Mesenchymal stem cell (in vitro differentiated cells and primary cell): ENCODE results near the gene MEIS2.

Experiments used
- DNase-seq: peaks from one replicate; pipeline ENCODE4 v3.0.0-alpha.2; 2013
- H2AFZ ChIP-seq: one replicate; pipeline ENCODE4 v1.6.1; 2013; ENCODE audit warnings: low read depth, mild to moderate bottlenecking, control low read depth, inconsistent platforms, low read length, moderate library complexity
- H2AK5ac ChIP-seq: 2 replicates; pipeline ENCODE4 v1.6.1; 2013; ENCODE audit warnings: low read length, moderate library complexity, mild to moderate bottlenecking, inconsistent platforms; ENCODE audit not compliant: severe bottlenecking
- H2BK120ac ChIP-seq: one replicate; pipeline ENCODE4 v1.6.1; 2013; ENCODE audit warnings: low read depth, mild to moderate bottlenecking, inconsistent platforms, low read length, moderate library complexity
- H2BK12ac ChIP-seq, 2 experiments: one replicate each; pipeline ENCODE4 v1.6.1; 2013; ENCODE audit warnings: inconsistent platforms in 2 of 2, low read length in 2 of 2, mild to moderate bottlenecking in 2 of 2, moderate library complexity in 2 of 2, control low read depth in 1 of 2
- H2BK15ac ChIP-seq: one replicate; pipeline ENCODE4 v1.6.1; 2013; ENCODE audit warnings: mild to moderate bottlenecking, low read depth, inconsistent platforms; ENCODE audit not compliant: poor library complexity, severe bottlenecking
- H2BK5ac ChIP-seq: 2 replicates; pipeline ENCODE4 v1.6.1; 2013; ENCODE audit warnings: low read depth, mild to moderate bottlenecking, low read length, control low read depth, inconsistent platforms; ENCODE audit not compliant: poor library complexity, severe bottlenecking
- H3K14ac ChIP-seq, 2 experiments: one replicate each; pipeline ENCODE4 v1.6.1; 2013; ENCODE audit warnings: inconsistent platforms in 2 of 2, low read length in 2 of 2, control low read depth in 1 of 2, mild to moderate bottlenecking in 1 of 2, moderate library complexity in 1 of 2
- H3K18ac ChIP-seq, 2 experiments: one replicate each; pipeline ENCODE4 v1.6.1; 2013; ENCODE audit warnings: inconsistent platforms in 2 of 2, low read length in 2 of 2, control low read depth in 1 of 2, low read depth in 1 of 2, mild to moderate bottlenecking in 1 of 2
- H3K23ac ChIP-seq, 2 experiments: one replicate each; pipeline ENCODE4 v1.6.1; 2013; ENCODE audit warnings: inconsistent platforms in 2 of 2, low read length in 2 of 2, mild to moderate bottlenecking in 2 of 2, moderate library complexity in 2 of 2, control low read depth in 1 of 2
- H3K27ac ChIP-seq: 2 replicates; pipeline ENCODE4 v1.5.1; 2013; ENCODE audit warnings: mild to moderate bottlenecking, moderate library complexity, low read length, control low read depth, inconsistent platforms; ENCODE audit not compliant: poor library complexity, severe bottlenecking
- H3K27me3 ChIP-seq, 2 experiments: 2 replicates each; pipeline versions ENCODE4 v1.6.1 to v1.7.0; 2013; ENCODE audit warnings: low read length in 2 of 2, mild to moderate bottlenecking in 2 of 2, moderate library complexity in 2 of 2, control low read depth in 1 of 2, inconsistent platforms in 1 of 2; ENCODE audit not compliant: control insufficient read depth in 1 of 2, insufficient read depth in 1 of 2
- H3K36me3 ChIP-seq, 2 experiments: 2 replicates each; pipeline versions ENCODE4 v1.6.1 to v1.7.0; 2013; ENCODE audit warnings: low read length in 2 of 2, control low read depth in 1 of 2, inconsistent platforms in 1 of 2, low read depth in 1 of 2, mild to moderate bottlenecking in 1 of 2; ENCODE audit not compliant: insufficient read depth in 2 of 2, control insufficient read depth in 1 of 2
- H3K4ac ChIP-seq, 2 experiments: one replicate each; pipeline ENCODE4 v1.6.1; 2013; ENCODE audit warnings: inconsistent platforms in 2 of 2, low read length in 2 of 2, mild to moderate bottlenecking in 2 of 2, moderate library complexity in 2 of 2, control low read depth in 1 of 2, low read depth in 1 of 2
- H3K4me1 ChIP-seq: 2 replicates; pipeline ENCODE4 v1.6.1; 2013; ENCODE audit warnings: low read depth, low read length, control low read depth; ENCODE audit not compliant: control insufficient read depth, insufficient read depth
- H3K4me2 ChIP-seq: 2 replicates; pipeline ENCODE4 v1.6.1; 2013; ENCODE audit warnings: low read length, mild to moderate bottlenecking, inconsistent platforms; ENCODE audit not compliant: poor library complexity, severe bottlenecking
- H3K4me3 ChIP-seq, 2 experiments: 2 replicates each; pipeline versions ENCODE4 v1.5.1 to v1.7.0; 2013; ENCODE audit warnings: low read length in 2 of 2, mild to moderate bottlenecking in 2 of 2, control low read depth in 1 of 2, low read depth in 1 of 2; ENCODE audit not compliant: insufficient read depth in 1 of 2
- H3K79me1 ChIP-seq: replicated peaks from 2 replicates; pipeline ENCODE4 v1.6.1; 2013; ENCODE audit warnings: mild to moderate bottlenecking, control low read depth, low read length, inconsistent platforms; ENCODE audit not compliant: poor library complexity, severe bottlenecking
- H3K9ac ChIP-seq: 2 replicates; pipeline ENCODE4 v1.7.0; 2013; ENCODE audit warnings: mild to moderate bottlenecking, low read length, moderate library complexity
- H3K9me3 ChIP-seq: 2 replicates; pipeline ENCODE4 v1.7.0; 2013; ENCODE audit warnings: mild to moderate bottlenecking, low read length; ENCODE audit not compliant: control insufficient read depth
- H4K8ac ChIP-seq: one replicate; pipeline ENCODE4 v1.6.1; 2013; ENCODE audit warnings: inconsistent platforms, mild to moderate bottlenecking, low read length, moderate library complexity
- H4K91ac ChIP-seq: one replicate; pipeline ENCODE4 v1.6.1; 2013; ENCODE audit warnings: mild to moderate bottlenecking, low read length, inconsistent platforms
- WGBS: methylation state at CpG from one replicate; pipeline ENCODE4 v1.1.7; 2013; ENCODE audit warnings: mixed read lengths; 5-methylcytosine and 5-hydroxymethylcytosine counted together

Gene MEIS2

GRCh38 chr15:36897834-36898233 is 202.5 kb downstream of the MEIS2 start:
- H3K23ac ChIP-seq, result no peak overlapping the region
- no peak overlapping the region for H2BK120ac ChIP-seq
- H3K27me3 ChIP-seq, result no peaks in the 10 kb centered on the region
- H3K14ac ChIP-seq, result no peak overlapping the region
- no peak overlapping the region for H3K4ac ChIP-seq
- H4K91ac ChIP-seq, result no peak overlapping the region
- no peak overlapping the region for H2BK15ac ChIP-seq
- no peaks in the 10 kb centered on the region for H3K4me1 ChIP-seq
- H4K8ac ChIP-seq, result no peak overlapping the region
- H2BK5ac ChIP-seq, result no peak overlapping the region
- no peak for DNase-seq
- peaks cover 5 to 39% of the 10 kb centered on the region in 2 experiments for H3K36me3 ChIP-seq
- no peak overlapping the region for H3K27ac ChIP-seq
- no peak overlapping the region for H3K9ac ChIP-seq
- H3K4me3 ChIP-seq, result no peak overlapping the region
- H3K4me2 ChIP-seq, result no peak overlapping the region
- no peak overlapping the region for H2AK5ac ChIP-seq
- H3K18ac ChIP-seq, result no peak overlapping the region
- H2AFZ ChIP-seq, result no peak overlapping the region
- no peaks in the 10 kb centered on the region for H3K9me3 ChIP-seq
- 28% methylated on average over 3 of the region's 3 CpGs for WGBS
- no peak overlapping the region for H2BK12ac ChIP-seq
- peaks cover 13% of the 10 kb centered on the region for H3K79me1 ChIP-seq

- Histone ChIP-seq H2BK120ac (no peak overlapping the region), H2AK5ac (no peak overlapping the region), H3K14ac (no peak overlapping the region), H2BK5ac (no peak overlapping the region), H3K18ac (no peak overlapping the region), H2AFZ (no peak overlapping the region), H4K8ac (no peak overlapping the region), H3K27ac (no peak overlapping the region), H3K4me2 (no peak overlapping the region), H3K4me1 (no peaks in the 10 kb centered on the region), H3K4me3 (no peak overlapping the region), H3K79me1 (peaks cover 10% of the 10 kb centered on the region), H4K91ac (no peak overlapping the region), H2BK15ac (no peak overlapping the region), H2BK12ac (no peak overlapping the region), H3K9me3 (no peaks in the 10 kb centered on the region), H3K23ac (no peak overlapping the region), H3K36me3 (peaks cover 8 to 44% of the 10 kb centered on the region in 2 experiments), H3K9ac (no peak overlapping the region), H3K27me3 (no peaks in the 10 kb centered on the region), H3K4ac (no peak overlapping the region)
- 28% methylated on average over 3 of the region's 3 CpGs for WGBS
- DNase-seq, result no peak
These were observed 203.4 kb downstream of the MEIS2 start for GRCh38 chr15:36896949-36897348.

GRCh38 chr15:36894075-36894474 is 206.3 kb downstream of the MEIS2 start:
- H2AFZ ChIP-seq, result no peak overlapping the region
- H3K14ac ChIP-seq, result no peak overlapping the region
- no peak overlapping the region for H4K8ac ChIP-seq
- H3K27me3 ChIP-seq, result no peaks in the 10 kb centered on the region
- peaks cover 7% of the 10 kb centered on the region for H3K79me1 ChIP-seq
- WGBS, result 94% methylated on average over 4 of the region's 4 CpGs
- no peak overlapping the region for H3K4me2 ChIP-seq
- H3K9me3 ChIP-seq, result no peaks in the 10 kb centered on the region
- H2AK5ac ChIP-seq, result no peak overlapping the region
- H4K91ac ChIP-seq, result no peak overlapping the region
- no peak overlapping the region for H3K9ac ChIP-seq
- no peak overlapping the region for H3K4ac ChIP-seq
- no peak overlapping the region for H2BK120ac ChIP-seq
- no peak overlapping the region for H2BK15ac ChIP-seq
- DNase-seq, result no peak
- H2BK5ac ChIP-seq, result no peak overlapping the region
- H3K4me3 ChIP-seq, result no peak overlapping the region
- no peaks in the 10 kb centered on the region for H3K4me1 ChIP-seq
- no peak overlapping the region for H3K18ac ChIP-seq
- no peak overlapping the region for H3K27ac ChIP-seq
- H3K23ac ChIP-seq, result no peak overlapping the region
- no peak overlapping the region for H2BK12ac ChIP-seq
- peaks cover 8 to 58% of the 10 kb centered on the region in 2 experiments for H3K36me3 ChIP-seq

GRCh38 chr15:36893276-36893675 is 207.1 kb downstream of the MEIS2 start:
- H2AK5ac ChIP-seq, result no peak overlapping the region
- DNase-seq, result no peak
- no peak overlapping the region for H3K4ac ChIP-seq
- peaks cover 0 to 8% of the 10 kb centered on the region in 2 experiments for H3K27me3 ChIP-seq
- peaks cover 5% of the 10 kb centered on the region for H3K4me1 ChIP-seq
- H2BK5ac ChIP-seq, result no peak overlapping the region
- no peak overlapping the region for H3K23ac ChIP-seq
- no peak overlapping the region for H3K4me3 ChIP-seq
- peaks cover 7% of the 10 kb centered on the region for H3K79me1 ChIP-seq
- no peak overlapping the region for H2BK15ac ChIP-seq
- H3K27ac ChIP-seq, result no peak overlapping the region
- no peak overlapping the region for H4K91ac ChIP-seq
- H2BK120ac ChIP-seq, result no peak overlapping the region
- peaks cover 8 to 58% of the 10 kb centered on the region in 2 experiments for H3K36me3 ChIP-seq
- no peak overlapping the region for H4K8ac ChIP-seq
- WGBS, result 100% methylated on average over 1 of the region's 1 CpG
- no peak overlapping the region for H3K18ac ChIP-seq
- H3K9ac ChIP-seq, result no peak overlapping the region
- H3K4me2 ChIP-seq, result no peak overlapping the region
- H2BK12ac ChIP-seq, result no peak overlapping the region
- no peak overlapping the region for H2AFZ ChIP-seq
- H3K9me3 ChIP-seq, result no peaks in the 10 kb centered on the region
- no peak overlapping the region for H3K14ac ChIP-seq
